HepG2 (cell line): ENCODE measurements around the gene SSH3. TPM values are rescaled to one million over a fixed set of nuclear protein-coding genes. Genes with fewer than 3 reads are reported as not detected.
A peak's percentile ranks its signal among the peaks of the same experiment; 100 is the strongest.

ENCODE experiments used
- ATAC-seq: fragments of 200-7000 bp; cut with Tn5 transposase; 3 replicates; pipeline ENCODE4 v1.9.1; 2020; ENCODE audit warnings: mild to moderate bottlenecking, moderate library complexity
- BruUV-seq: library from RNA; stranded (reverse); fragments of 400-500 nt; replicated peaks from 2 replicates; lab custom pipeline; 2021; lab: Mats Ljungman, UMichigan
- CTCF ChIA-PET: fragments of 300-600 bp; formaldehyde crosslinking; extraction: SDS; loops from one replicate; lab custom pipeline; 2021; ENCODE audit warnings: low total read pairs, inconsistent platforms, low intra/inter-chr PET ratio; lab: Yijun Ruan, JAX
- POLR2A ChIA-PET: fragments of 350-600 bp; sonication (Branson Sonifier 250); formaldehyde crosslinking; loops from one replicate; lab custom pipeline; 2020; ENCODE audit warnings: antibody characterized with exemption, inconsistent platforms; lab: Yijun Ruan, JAX
- DNase-seq: peaks from one replicate; pipeline ENCODE4 v3.0.0-alpha.2; 2015; ENCODE audit warnings: low spot score
- FAIRE-seq: peaks from 3 replicates; lab custom pipeline; 2011; peaks lifted over from hg19 to GRCh38; lab: Jason Lieb, UNC
- H2AFZ ChIP-seq: one replicate; pipeline ENCODE4 v1.6.1; 2011; ENCODE audit warnings: low read length, inconsistent platforms
- H3K27ac ChIP-seq: fragments of 300-600 bp; 3 replicates; pipeline ENCODE4 v1.8.0; 2011; ENCODE audit warnings: mixed run types, mild to moderate bottlenecking, mixed read lengths, low read length, inconsistent platforms; ENCODE audit not compliant: insufficient read depth; ENCODE audit errors: extremely low read length
- H3K27me3 ChIP-seq, 2 experiments: fragments of 200-600 bp in 1 of 2; 2 replicates in 1 of 2; 3 replicates in 1 of 2; pipeline versions ENCODE4 v1.6.0 to v1.8.0; 2011; ENCODE audit warnings: low read length in 2 of 2, mild to moderate bottlenecking in 2 of 2, moderate library complexity in 2 of 2, inconsistent platforms in 1 of 2; ENCODE audit not compliant: insufficient read depth in 2 of 2, control insufficient read depth in 1 of 2
- H3K36me3 ChIP-seq, 2 experiments: fragments of 200-600 bp in 1 of 2; replicated peaks in 1 of 2; 2 replicates in 1 of 2; 3 replicates in 1 of 2; pipeline versions ENCODE4 v1.5.1 to v1.8.0; 2011; ENCODE audit warnings: low read length in 2 of 2, inconsistent platforms in 1 of 2; ENCODE audit not compliant: insufficient read depth in 2 of 2, control insufficient read depth in 1 of 2
- H3K4me1 ChIP-seq: 2 replicates; pipeline ENCODE4 v1.5.1; 2012; ENCODE audit warnings: low read length, inconsistent platforms; ENCODE audit not compliant: insufficient read depth
- H3K4me2 ChIP-seq: 2 replicates; pipeline ENCODE4 v1.6.0; 2011; ENCODE audit warnings: low read depth, low read length, inconsistent platforms
- H3K4me3 ChIP-seq, 3 experiments: fragments of 200-600 bp in 1 of 3; sonication (generic), shearing (Covaris generic) in 1 of 3; replicated peaks in 1 of 3; 2 replicates each; pipeline ENCODE4 v1.5.1; 2011 to 2016; ENCODE audit warnings: low read length in 3 of 3, inconsistent platforms in 2 of 3, low read depth in 2 of 3, mild to moderate bottlenecking in 2 of 3, control low read depth in 1 of 3, mixed read lengths in 1 of 3; ENCODE audit not compliant: insufficient read depth in 1 of 3
- H3K79me2 ChIP-seq: one replicate; pipeline ENCODE4 v1.6.1; 2011; ENCODE audit warnings: low read length, inconsistent platforms; ENCODE audit not compliant: insufficient read depth
- H3K9ac ChIP-seq: 2 replicates; pipeline ENCODE4 v1.6.0; 2011; ENCODE audit warnings: mild to moderate bottlenecking, low read depth, low read length, inconsistent platforms; ENCODE audit not compliant: insufficient read depth
- H3K9me3 ChIP-seq: 2 replicates; pipeline ENCODE4 v1.5.1; 2012; ENCODE audit warnings: mild to moderate bottlenecking, low read length
- H4K20me1 ChIP-seq: 2 replicates; pipeline ENCODE4 v1.6.0; 2011; ENCODE audit warnings: inconsistent platforms, mild to moderate bottlenecking, low read length, moderate library complexity; ENCODE audit not compliant: insufficient read depth
- CREBL2 ChIP-seq: sonication (generic); formaldehyde crosslinking; IDR thresholded peaks from 2 replicates; pipeline ENCODE4 v1.8.1; 2023; ENCODE audit warnings: missing genetic modification reagents, mild to moderate bottlenecking, borderline replicate concordance
- EP300 ChIP-seq, 3 experiments: sonication (generic) in 1 of 3; formaldehyde crosslinking in 1 of 3; IDR thresholded peaks; 2 replicates each; pipeline versions ENCODE4 v1.5.1 to v1.6.1; 2011 to 2020; ENCODE audit warnings: low read depth in 2 of 3, low read length in 2 of 3, borderline replicate concordance in 1 of 3, improper control_type of control experiment in 1 of 3, mild to moderate bottlenecking in 1 of 3, missing genetic modification reagents in 1 of 3, moderate library complexity in 1 of 3
- FOSL2 ChIP-seq: sonication (generic); formaldehyde crosslinking; IDR thresholded peaks from 2 replicates; pipeline ENCODE4 v1.4.0; 2020; ENCODE audit warnings: missing genetic modification reagents
- FOXA1 ChIP-seq, 2 experiments: fragments of 450-650 bp in 1 of 2; sonication (generic) in 1 of 2; formaldehyde crosslinking in 1 of 2; IDR thresholded peaks; 2 replicates each; pipeline versions ENCODE4 v1.4.0 to v1.6.1; 2016 to 2020; ENCODE audit warnings: missing genetic modification reagents in 1 of 2
- FOXA3 ChIP-seq: IDR thresholded peaks from 2 replicates; pipeline ENCODE4 v1.6.1; 2016; ENCODE audit warnings: missing genetic modification reagents, missing compliant biosample characterization
- HDAC6 ChIP-seq: fragments of 200-600 bp; sonication (generic); IDR thresholded peaks from 2 replicates; pipeline ENCODE4 v1.7.0; 2017; ENCODE audit warnings: mild to moderate bottlenecking, antibody characterized with exemption, low read length, low read depth
- HMG20B ChIP-seq: conservative IDR thresholded peaks from 2 replicates; pipeline ENCODE4 v1.6.1; 2016; ENCODE audit warnings: missing genetic modification reagents, missing compliant biosample characterization
- HNRNPH1 ChIP-seq: fragments of 200-400 bp; formaldehyde crosslinking; optimal IDR thresholded peaks from 2 replicates; pipeline ENCODE3; 2017; ENCODE audit warnings: mild to moderate bottlenecking, low read depth, low read length
- KLF6 ChIP-seq: IDR thresholded peaks from 2 replicates; pipeline ENCODE4 v1.8.0; 2016; ENCODE audit warnings: missing biosample characterization, missing genetic modification reagents
- NFIC ChIP-seq: IDR thresholded peaks from 2 replicates; pipeline ENCODE4 v1.6.1; 2012; ENCODE audit warnings: mild to moderate bottlenecking, low read length, inconsistent platforms
- RFX1 ChIP-seq: fragments of 450-650 bp; IDR thresholded peaks from 2 replicates; pipeline ENCODE4 v1.6.1; 2017
- RFX3 ChIP-seq: IDR thresholded peaks from 2 replicates; pipeline ENCODE4 v1.6.1; 2016; ENCODE audit warnings: missing biosample characterization, missing genetic modification reagents
- SETDB1 ChIP-seq: sonication (generic); formaldehyde crosslinking; IDR thresholded peaks from 2 replicates; pipeline ENCODE4 v1.5.1; 2020; ENCODE audit warnings: missing genetic modification reagents, mild to moderate bottlenecking, borderline replicate concordance
- STAG1 ChIP-seq: sonication (generic); formaldehyde crosslinking; IDR thresholded peaks from 2 replicates; pipeline ENCODE4 v1.4.0; 2020; ENCODE audit warnings: missing genetic modification reagents
- SUZ12 ChIP-seq: fragments of 150-350 bp; IDR thresholded peaks from 2 replicates; pipeline ENCODE4 v1.6.1; 2014; ENCODE audit warnings: low read depth, low read length
- TARDBP ChIP-seq: sonication (generic); formaldehyde crosslinking; IDR thresholded peaks from 2 replicates; pipeline ENCODE4 v1.8.0; 2022; ENCODE audit warnings: mild to moderate bottlenecking, missing genetic modification reagents
- TEAD3 ChIP-seq: optimal IDR thresholded peaks from 2 replicates; pipeline ENCODE3; 2016; ENCODE audit warnings: borderline replicate concordance
- U2AF2 ChIP-seq: fragments of 200-400 bp; formaldehyde crosslinking; IDR thresholded peaks from 2 replicates; pipeline ENCODE4 v1.6.1; 2017; ENCODE audit warnings: low read depth, mild to moderate bottlenecking, low read length
- ZNF282 ChIP-seq: fragments of 450-650 bp; IDR thresholded peaks from 2 replicates; pipeline ENCODE4 v1.6.1; 2018; ENCODE audit not compliant: partially characterized antibody
- ZNF430 ChIP-seq: sonication (generic); formaldehyde crosslinking; IDR thresholded peaks from 2 replicates; pipeline ENCODE4 v1.9.0; 2021; ENCODE audit warnings: mild to moderate bottlenecking, missing genetic modification reagents
- ZNF513 ChIP-seq: sonication (generic); formaldehyde crosslinking; conservative IDR thresholded peaks from 2 replicates; pipeline ENCODE4 v1.5.0; 2020; ENCODE audit warnings: missing genetic modification reagents
- ZNF616 ChIP-seq: sonication (generic); formaldehyde crosslinking; IDR thresholded peaks from 2 replicates; pipeline ENCODE4 v1.5.0; 2020; ENCODE audit warnings: low read depth, mild to moderate bottlenecking, missing genetic modification reagents
- ZNF776 ChIP-seq: sonication (generic); formaldehyde crosslinking; IDR thresholded peaks from 2 replicates; pipeline ENCODE4 v1.4.0; 2020; ENCODE audit warnings: mild to moderate bottlenecking, missing genetic modification reagents
- ZNF883 ChIP-seq: sonication (generic); formaldehyde crosslinking; IDR thresholded peaks from 2 replicates; pipeline ENCODE4 v1.5.1; 2020; ENCODE audit warnings: mild to moderate bottlenecking, missing genetic modification reagents; ENCODE audit errors: not compliant biosample characterization
- WGBS: methylation state at CpG from one replicate; pipeline ENCODE4 v1.1.6; 2017; ENCODE audit warnings: low lambda C conversion rate; 5-methylcytosine and 5-hydroxymethylcytosine counted together
- in situ Hi-C: cut with HindIII; loops from 2 replicates; pipeline ENCODE4 v1.10.0; 2017; ENCODE audit warnings: low pct_unique_long_range_greater_than_20kb; ENCODE audit not compliant: extremely low pct_ligation_motif_present
- intact Hi-C: fragments of 100-400 bp; cut with micrococcal nuclease; formaldehyde crosslinking; loops from one replicate; pipeline ENCODE4 v1.10.0; 2022; ENCODE audit not compliant: unreplicated experiment
- polyA plus RNA-seq, 8 experiments: library from polyadenylated mRNA; depleted of rRNA in 3 of 8; stranded (reverse) in 7 of 8; unstranded in 1 of 8; fragments of >200 nt; fragmentation: Illumina TruSeq in 4 of 8; extraction: Trizol in 4 of 8; gene quantifications; 2 replicates each; pipeline versions ENCODE4 v1.2.1 to v1.2.3, GENCODE V29; 2011 to 2016; ENCODE audit warnings: low read depth in 4 of 8, missing spikeins in 1 of 8, mixed read lengths in 1 of 8; ENCODE audit not compliant: insufficient read depth in 1 of 8
- total RNA-seq, 5 experiments: library from RNA; depleted of rRNA; stranded (reverse); fragments of >200 nt; fragmentation: Illumina TruSeq; extraction: Trizol; gene quantifications; 2 replicates each; pipeline ENCODE4 v1.2.3, GENCODE V29; 2016; ENCODE audit warnings: low read depth in 1 of 5

The SSH3 gene
- total and polyA plus RNA-seq, 2 of the 13 experiments (the other 11 are each of a cell fraction or from before 2014, with no cell fraction given): 12.4 to 18.8 TPM

- ChIA-PET POLR2A (interaction anchor here (0.7 to 2.5 kb wide), 4 partner anchors 8 to 46 kb away, joined by 4 to 11 read pairs (median 7); partner anchors contain the start of genes CLCF1, POLD4 and RAD9A), CTCF (interaction anchor here (1.8 kb wide), 1 partner anchor 36 kb away, joined by 6 read pairs; no protein-coding TSS in a partner anchor)
- H3K27me3 ChIP-seq: no peaks in the 10 kb centered on the region
- no peak overlapping the region for H3K27ac ChIP-seq
- no peak overlapping the region for H3K9ac ChIP-seq
- no peaks in the 10 kb centered on the region for H3K79me2 ChIP-seq
- FAIRE-seq (peak; percentile 77), DNase-seq (peak; percentile 32), ATAC-seq (peak; percentile 67)
- 46% methylated on average over 7 of the region's 7 CpGs for WGBS
- intact Hi-C loops (no loop called here), in situ Hi-C loops (no loop called here)
- no peak overlapping the region for H2AFZ ChIP-seq
- BruUV-seq: no TSS peak
- H4K20me1 ChIP-seq: no peaks in the 10 kb centered on the region
- no peak overlapping the region for H3K4me3 ChIP-seq
- no peaks in the 10 kb centered on the region for H3K9me3 ChIP-seq
- H3K4me2 ChIP-seq: no peak overlapping the region
- H3K4me1 ChIP-seq: peaks cover 16% of the 10 kb centered on the region
- no peaks in the 10 kb centered on the region for H3K36me3 ChIP-seq
- TF ChIP-seq FOXA3 (peak; percentile 68), ZNF776 (CRISPR knock-in tag) (no peak), CREBL2 (CRISPR knock-in tag) (no peak), TARDBP (no peak), EP300 (IDR thresholded peaks at IDR 0.05; ENCODE audit: low read depth in 2 of 2, low read length in 2 of 2) (peak in 1 of 2 experiments; percentile 17; a peak in 1 of 4 replicates), EP300 (CRISPR knock-in tag; IDR thresholded peaks at IDR 0.05; ENCODE audit: borderline replicate concordance) (no peak), ZNF513 (no peak), FOXA1 (IDR thresholded peaks at IDR 0.05) (0 out of 2 replicates have a peak, but pooled peaks have one; percentile 16), FOXA1 (CRISPR knock-in tag; IDR thresholded peaks at IDR 0.05) (peak; percentile 63), ZNF282 (no peak), HMG20B (CRISPR knock-in tag) (no peak), TEAD3 (CRISPR knock-in tag) (no peak), SETDB1 (no peak), KLF6 (CRISPR knock-in tag) (no peak), SUZ12 (no peak), NFIC (no peak), RFX3 (CRISPR knock-in tag) (peak; percentile 62; the same call in 1 of the 2 replicates), ZNF883 (no peak), STAG1 (CRISPR knock-in tag) (peak; percentile 42), ZNF616 (no peak), HNRNPH1 (no peak), HDAC6 (no peak), U2AF2 (no peak), FOSL2 (peak; percentile 77; the same call in 1 of the 2 replicates), RFX1 (peak; percentile 65), ZNF430 (CRISPR knock-in tag) (no peak)
Observed at GRCh38 chr11:67345920-67346819, 42.8 kb downstream of the SSH3 start.
